ENCODE measurements around the gene ZNF33A. TPM values are rescaled to one million over a fixed set of nuclear protein-coding genes. Genes with fewer than 3 reads are reported as not detected.
"Not testable (repeated sequence)": the region's sequence is repeated elsewhere in the genome, so short reads cannot be mapped to it uniquely, and the experiment has no call there.

ZNF33A gene
- total and polyA plus RNA-seq, 7 experiments from 2014 or later = 14.6 to 74.2 (median 39.9) TPM

- POLR2A ChIA-PET = no interaction called here
- Mint-ChIP-seq H3K36me3 (peaks cover 64 to 91% (median 85%) of the 10 kb centered on the region in 5 donors), H3K4me3 (peak overlapping the region in 2 of 10 donors; percentile 19 to 27), H3K27ac (no peak overlapping the region), H3K4me1 (peaks cover 0 to 3% (median 0%) of the 10 kb centered on the region in 7 donors), H3K9me3 (peaks cover 15 to 92% (median 73%) of the 10 kb centered on the region in 11 donors), H3K27me3 (no peaks in the 10 kb centered on the region)
- H3K4me3 ChIP-seq (ENCODE audit: low read length) = no peak overlapping the region
- intact Hi-C loops (cut with micrococcal nuclease) = no loop called here
- ATAC-seq (no peak), DNase-seq (no peak)
- CTCF ChIA-PET = no interaction called here
- H3K9me3 ChIP-seq (ENCODE audit: control insufficient read depth in 2 of 3, low read length in 3 of 3) = peaks cover 7 to 77% (median 33%) of the 10 kb centered on the region in 3 experiments
- H3K27ac ChIP-seq (ENCODE audit: low read depth, low read length) = no peak overlapping the region
- no peaks in the 10 kb centered on the region for H3K4me1 ChIP-seq (ENCODE audit: control insufficient read depth in 2 of 2, insufficient read depth in 2 of 2, low read length in 2 of 2)
- H3K27me3 ChIP-seq (ENCODE audit: control insufficient read depth in 2 of 2, insufficient read depth in 2 of 2, low read length in 2 of 2) = no peaks in the 10 kb centered on the region
- peaks cover 18 to 74% (median 38%) of the 10 kb centered on the region in 3 experiments for H3K36me3 ChIP-seq (ENCODE audit: control insufficient read depth in 2 of 3, insufficient read depth in 3 of 3, low read length in 3 of 3)
These were observed 43.9 kb downstream of the ZNF33A start for GRCh38 chr10:38054361-38054797.

GRCh38 chr10:38055274-38055894 is 44.9 kb downstream of the ZNF33A start:
- intact Hi-C loops (cut with micrococcal nuclease); POLR2A ChIA-PET; H3K27ac Mint-ChIP-seq; H3K4me1 Mint-ChIP-seq; H3K27ac ChIP-seq (ENCODE audit: low read depth, low read length); DNase-seq; H3K27me3 Mint-ChIP-seq; ATAC-seq; H3K4me1 ChIP-seq (ENCODE audit: control insufficient read depth in 2 of 2, insufficient read depth in 2 of 2, low read length in 2 of 2); H3K4me3 ChIP-seq (ENCODE audit: low read length); H3K4me3 Mint-ChIP-seq; H3K27me3 ChIP-seq (ENCODE audit: control insufficient read depth in 2 of 2, insufficient read depth in 2 of 2, low read length in 2 of 2); CTCF ChIA-PET: not testable (repeated sequence)
- Mint-ChIP-seq H3K36me3 (peaks cover 64 to 91% (median 86%) of the 10 kb centered on the region in 5 donors), H3K9me3 (peaks cover 17 to 95% (median 75%) of the 10 kb centered on the region in 11 donors)
- H3K9me3 ChIP-seq (ENCODE audit: control insufficient read depth in 2 of 3, low read length in 3 of 3) = peaks cover 7 to 81% (median 30%) of the 10 kb centered on the region in 3 experiments
- peaks cover 18 to 77% (median 31%) of the 10 kb centered on the region in 3 experiments for H3K36me3 ChIP-seq (ENCODE audit: control insufficient read depth in 2 of 3, insufficient read depth in 3 of 3, low read length in 3 of 3)

GRCh38 chr10:38069663-38070062 is 59.2 kb downstream of the ZNF33A start:
- H3K27me3 Mint-ChIP-seq, H3K27ac Mint-ChIP-seq, CTCF ChIA-PET: not testable (repeated sequence)

GRCh38 chr10:38070501-38070900 is 60.0 kb downstream of the ZNF33A start:
- DNase-seq = no peak
- Histone ChIP-seq H3K27ac (ENCODE audit: low read depth, low read length) (no peak overlapping the region), H3K4me3 (ENCODE audit: low read length) (no peak overlapping the region), H3K27me3 (ENCODE audit: control insufficient read depth in 2 of 2, insufficient read depth in 2 of 2, low read length in 2 of 2) (no peaks in the 10 kb centered on the region), H3K9me3 (ENCODE audit: control insufficient read depth in 2 of 3, low read length in 3 of 3) (peaks cover 0 to 19% (median 0%) of the 10 kb centered on the region in 3 experiments), H3K4me1 (ENCODE audit: control insufficient read depth in 2 of 2, insufficient read depth in 2 of 2, low read length in 2 of 2) (no peaks in the 10 kb centered on the region), H3K36me3 (ENCODE audit: control insufficient read depth in 2 of 3, insufficient read depth in 3 of 3, low read length in 3 of 3) (no peaks in the 10 kb centered on the region)
- ChIA-PET CTCF (no interaction called here), POLR2A (no interaction called here)
- Mint-ChIP-seq H3K27me3 (peaks cover 0 to 9% (median 0%) of the 10 kb centered on the region in 5 donors), H3K4me1 (peaks cover 0 to 4% (median 2%) of the 10 kb centered on the region in 7 donors), H3K36me3 (peaks cover 2 to 8% (median 6%) of the 10 kb centered on the region in 5 donors), H3K9me3 (peaks cover 5 to 46% (median 21%) of the 10 kb centered on the region in 11 donors), H3K27ac (no peak overlapping the region), H3K4me3 (no peak overlapping the region)
- intact Hi-C loops (cut with micrococcal nuclease) = no loop called here
- no peak for ATAC-seq

More at GRCh38 chr10:38069663-38070062, 59.2 kb downstream of the ZNF33A start:
- DNase-seq; ATAC-seq; H3K27ac ChIP-seq (ENCODE audit: low read depth, low read length); H3K27me3 ChIP-seq (ENCODE audit: control insufficient read depth in 2 of 2, insufficient read depth in 2 of 2, low read length in 2 of 2); H3K4me3 ChIP-seq (ENCODE audit: low read length); POLR2A ChIA-PET; H3K4me1 Mint-ChIP-seq; H3K36me3 ChIP-seq (ENCODE audit: control insufficient read depth in 2 of 3, insufficient read depth in 3 of 3, low read length in 3 of 3); intact Hi-C loops (cut with micrococcal nuclease); H3K4me3 Mint-ChIP-seq; H3K4me1 ChIP-seq (ENCODE audit: control insufficient read depth in 2 of 2, insufficient read depth in 2 of 2, low read length in 2 of 2): not testable (repeated sequence)
- H3K9me3 ChIP-seq (ENCODE audit: control insufficient read depth in 2 of 3, low read length in 3 of 3) = peaks cover 0 to 26% (median 0%) of the 10 kb centered on the region in 3 experiments
- Mint-ChIP-seq H3K9me3 (peaks cover 2 to 46% (median 21%) of the 10 kb centered on the region in 11 donors), H3K36me3 (peaks cover 1 to 13% (median 6%) of the 10 kb centered on the region in 5 donors)

- Histone ChIP-seq H3K9me3 (ENCODE audit: control insufficient read depth in 2 of 3, low read length in 3 of 3) (peaks cover 0 to 13% (median 0%) of the 10 kb centered on the region in 3 experiments), H3K27me3 (ENCODE audit: control insufficient read depth in 2 of 2, insufficient read depth in 2 of 2, low read length in 2 of 2) (no peaks in the 10 kb centered on the region), H3K27ac (ENCODE audit: low read depth, low read length) (no peak overlapping the region), H3K36me3 (ENCODE audit: control insufficient read depth in 2 of 3, insufficient read depth in 3 of 3, low read length in 3 of 3) (no peaks in the 10 kb centered on the region), H3K4me1 (ENCODE audit: control insufficient read depth in 2 of 2, insufficient read depth in 2 of 2, low read length in 2 of 2) (no peaks in the 10 kb centered on the region), H3K4me3 (ENCODE audit: low read length) (no peak overlapping the region)
- peaks cover 0 to 9% (median 0%) of the 10 kb centered on the region in 5 donors for H3K27me3 Mint-ChIP-seq
- ATAC-seq (no peak), DNase-seq (no peak)
- H3K36me3 Mint-ChIP-seq = peaks cover 2 to 24% (median 4%) of the 10 kb centered on the region in 5 donors
- ChIA-PET POLR2A (no interaction called here), CTCF (no interaction called here)
- intact Hi-C loops (cut with micrococcal nuclease) = no loop called here
- H3K4me3 Mint-ChIP-seq = no peak overlapping the region
- no peak overlapping the region for H3K27ac Mint-ChIP-seq
- H3K4me1 Mint-ChIP-seq = peaks cover 0 to 4% (median 2%) of the 10 kb centered on the region in 7 donors
- H3K9me3 Mint-ChIP-seq = peaks cover 12 to 44% (median 29%) of the 10 kb centered on the region in 11 donors
These were observed 62.1 kb downstream of the ZNF33A start for GRCh38 chr10:38072552-38072951.

GRCh38 chr10:38076687-38077086 is 66.2 kb downstream of the ZNF33A start:
- DNase-seq = no peak
- ChIA-PET POLR2A (no interaction called here), CTCF (no interaction called here)
- Mint-ChIP-seq H3K4me1 (no peaks in the 10 kb centered on the region), H3K27me3 (peaks cover 0 to 20% (median 5%) of the 10 kb centered on the region in 5 donors), H3K36me3 (peaks cover 0 to 29% (median 13%) of the 10 kb centered on the region in 5 donors), H3K9me3 (peaks cover 12 to 43% (median 29%) of the 10 kb centered on the region in 11 donors), H3K4me3 (no peak overlapping the region), H3K27ac (no peak overlapping the region)
- intact Hi-C loops (cut with micrococcal nuclease) = no loop called here
- no peaks in the 10 kb centered on the region for H3K4me1 ChIP-seq (ENCODE audit: control insufficient read depth in 2 of 2, insufficient read depth in 2 of 2, low read length in 2 of 2)
- H3K27ac ChIP-seq (ENCODE audit: low read depth, low read length) = no peak overlapping the region
- peaks cover 0 to 12% (median 0%) of the 10 kb centered on the region in 3 experiments for H3K9me3 ChIP-seq (ENCODE audit: control insufficient read depth in 2 of 3, low read length in 3 of 3)
- no peak overlapping the region for H3K4me3 ChIP-seq (ENCODE audit: low read length)
- no peaks in the 10 kb centered on the region for H3K36me3 ChIP-seq (ENCODE audit: control insufficient read depth in 2 of 3, insufficient read depth in 3 of 3, low read length in 3 of 3)
- ATAC-seq = no peak
- H3K27me3 ChIP-seq (ENCODE audit: control insufficient read depth in 2 of 2, insufficient read depth in 2 of 2, low read length in 2 of 2) = no peaks in the 10 kb centered on the region
